HPDE6-E6E7 (cell line): ENCODE data around the gene DDX50.

Experiments
- DNase-seq: peaks from one replicate; pipeline ENCODE4 v3.0.0; 2011; ENCODE audit warnings: missing footprints; ENCODE audit errors: extremely low spot score

DDX50 gene

GRCh38 chr10:68981074-68981473 is 80.0 kb downstream of the DDX50 start:
- DNase-seq, result no peak

DNA sequence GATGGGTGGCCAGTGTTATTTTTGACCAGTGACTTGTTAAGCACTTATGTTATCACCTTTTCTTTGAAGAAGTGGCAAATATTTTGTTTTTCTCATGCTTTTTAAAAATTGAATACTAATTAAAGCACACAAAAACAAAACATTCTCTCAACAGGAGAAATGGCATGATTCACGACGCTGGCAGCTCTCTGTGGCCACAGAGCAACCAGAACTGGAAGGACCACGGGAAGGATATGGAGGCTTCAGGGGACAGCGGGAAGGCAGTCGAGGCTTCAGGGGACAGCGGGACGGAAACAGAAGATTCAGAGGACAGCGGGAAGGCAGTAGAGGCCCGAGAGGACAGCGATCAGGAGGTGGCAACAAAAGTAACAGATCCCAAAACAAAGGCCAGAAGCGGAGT is 81.3 kb downstream of the DDX50 start:
- DNase-seq, result no peak

- DNase-seq, result no peak
Observed at GRCh38 chr10:68987611-68988010, 86.5 kb downstream of the DDX50 start.

DNA sequence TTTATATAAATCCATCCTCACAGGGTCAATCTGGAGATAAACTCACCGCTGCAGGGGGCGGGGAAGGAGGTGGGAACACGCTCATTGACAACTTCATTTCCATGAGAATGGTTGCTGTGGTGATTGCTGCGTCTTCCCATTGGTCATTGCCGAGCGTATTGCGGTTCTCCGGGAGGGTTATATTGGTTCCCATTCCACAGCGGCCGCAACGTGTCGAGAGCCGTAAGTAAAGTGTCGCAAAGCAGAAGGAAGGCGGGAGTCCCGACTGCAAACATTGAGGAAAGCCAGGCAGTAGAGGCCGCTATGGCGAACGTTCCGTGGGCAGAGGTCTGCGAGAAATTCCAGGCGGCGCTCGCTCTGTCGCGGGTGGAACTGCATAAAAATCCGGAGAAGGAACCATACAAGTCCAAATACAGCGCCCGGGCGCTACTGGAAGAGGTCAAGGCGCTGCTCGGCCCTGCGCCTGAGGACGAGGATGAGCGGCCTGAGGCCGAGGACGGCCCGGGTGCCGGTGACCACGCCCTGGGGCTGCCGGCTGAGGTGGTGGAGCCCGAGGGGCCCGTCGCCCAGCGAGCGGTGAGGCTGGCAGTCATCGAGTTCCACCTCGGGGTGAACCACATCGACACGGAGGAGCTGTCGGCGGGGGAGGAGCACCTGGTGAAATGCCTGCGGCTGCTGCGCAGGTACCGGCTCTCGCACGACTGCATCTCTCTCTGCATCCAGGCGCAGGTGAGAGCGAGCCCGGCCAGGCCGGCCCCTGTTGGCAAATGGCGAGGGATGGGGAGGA is 87.6 kb downstream of the DDX50 start, which contains the start of gene KIFBP:
TSS of gene KIFBP (plus strand) at position 274 of the 787 bp plus-strand sequence. CDS start at position 304, 30 bp downstream.
- peak; percentile 97 for DNase-seq

GRCh38 chr10:68989317-68989990 is 88.3 kb downstream of the DDX50 start:
- no peak for DNase-seq

GRCh38 chr10:68992636-68993440 is 91.7 kb downstream of the DDX50 start:
- DNase-seq, result no peak
